ENCODE measurements around the gene ZNF366. TPM values are rescaled to one million over a fixed set of nuclear protein-coding genes. Genes with fewer than 3 reads are reported as not detected.

The ZNF366 gene
- total RNA-seq, 2 donors from 2014 or later: 2.2 to 3.1 TPM

DNA sequence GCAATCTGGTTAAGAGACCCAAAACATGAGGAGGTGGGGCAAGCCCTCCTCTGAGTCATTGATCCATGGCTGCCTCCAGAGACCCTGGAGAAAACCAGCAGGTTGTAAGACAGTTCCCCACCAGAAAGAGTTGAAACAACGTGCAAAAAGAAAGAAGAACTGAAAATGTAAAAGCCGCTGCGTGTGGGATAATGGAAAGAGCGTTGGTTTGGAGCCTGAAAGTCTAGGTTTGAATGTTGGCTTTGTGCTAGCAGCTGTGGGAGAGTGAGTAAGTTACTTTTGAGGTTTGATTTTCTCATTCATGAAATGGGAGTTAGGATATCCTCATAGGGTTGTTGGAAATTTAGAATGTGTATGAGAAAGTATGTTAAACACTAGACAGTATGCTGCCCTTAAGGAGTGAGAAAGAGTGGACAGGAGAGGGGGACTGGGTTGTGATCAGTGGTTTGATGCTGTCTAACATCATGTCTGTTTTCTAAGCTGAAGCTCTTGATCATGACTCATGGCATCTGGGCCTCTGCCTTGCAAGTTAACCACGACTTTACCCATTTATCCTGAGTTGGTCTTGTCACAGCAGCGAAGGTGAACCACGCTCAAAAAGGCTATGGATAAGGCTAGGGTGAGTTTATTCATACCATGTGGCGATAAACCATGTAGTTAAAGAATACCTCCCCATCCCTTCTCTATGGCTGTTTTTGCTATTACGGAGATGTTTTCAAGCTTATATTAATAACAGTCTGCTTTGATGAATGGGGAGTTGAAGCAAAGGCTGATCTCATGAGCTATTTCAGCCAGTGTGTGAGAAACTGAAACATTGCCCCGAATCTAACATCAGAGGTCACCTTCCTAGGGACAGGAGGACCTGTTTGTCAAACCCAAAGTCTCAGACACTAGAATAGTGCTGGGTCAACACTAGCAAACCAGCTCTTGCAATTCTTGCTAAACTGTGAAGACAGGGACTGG, 41.3 kb downstream of the ZNF366 start:
- ATAC-seq (ENCODE audit: insufficient number of reproducible peaks, low FRiP score, low read depth) (no peak), DNase-seq (ENCODE audit: low spot score) (no peak)
- Histone ChIP-seq H3K36me3 (no peaks in the 10 kb centered on the region), H3K4me1 (ENCODE audit: control insufficient read depth in 1 of 2, low read depth in 2 of 2) (peaks cover 13 to 20% of the 10 kb centered on the region in 2 donors), H3K27me3 (replicated peaks; ENCODE audit: insufficient read depth) (no peaks in the 10 kb centered on the region), H3K4me3 (no peak overlapping the region), H3K9me3 (no peaks in the 10 kb centered on the region), H3K27ac (no peak overlapping the region)
- no peak for TF ChIP-seq CTCF (IDR thresholded peaks at IDR 0.05)

DNA sequence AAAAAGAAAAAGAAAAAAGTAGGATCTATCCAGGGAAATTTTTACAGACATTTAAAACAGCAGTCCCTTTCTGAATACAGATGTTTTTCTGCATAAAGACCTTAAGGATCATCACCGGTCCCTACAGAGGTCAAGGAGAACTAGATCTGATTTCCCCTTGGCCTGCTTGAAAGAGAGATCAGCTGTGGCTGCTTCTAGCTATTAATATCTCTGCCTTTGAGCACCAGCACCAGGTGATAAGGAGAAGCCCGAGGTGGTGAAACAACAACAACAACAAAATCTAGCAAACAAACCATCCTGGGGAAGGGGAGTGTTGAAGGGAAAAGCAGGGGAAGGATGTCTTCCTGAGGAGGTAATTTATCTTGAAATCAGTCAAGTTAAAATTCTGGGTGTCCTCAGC, 42.1 kb downstream of the ZNF366 start:
- Histone ChIP-seq H3K27ac (no peak overlapping the region), H3K4me1 (ENCODE audit: control insufficient read depth in 1 of 2, low read depth in 2 of 2) (peaks cover 13 to 20% of the 10 kb centered on the region in 2 donors), H3K27me3 (replicated peaks; ENCODE audit: insufficient read depth) (no peaks in the 10 kb centered on the region), H3K36me3 (no peaks in the 10 kb centered on the region), H3K9me3 (no peaks in the 10 kb centered on the region), H3K4me3 (no peak overlapping the region)
- no peak for TF ChIP-seq CTCF (IDR thresholded peaks at IDR 0.05)
- ATAC-seq (ENCODE audit: insufficient number of reproducible peaks, low FRiP score, low read depth) (no peak), DNase-seq (ENCODE audit: low spot score) (no peak)

- TF ChIP-seq CTCF (IDR thresholded peaks at IDR 0.05): no peak
- no peak for ATAC-seq (ENCODE audit: insufficient number of reproducible peaks, low FRiP score, low read depth)
- no peak for DNase-seq (ENCODE audit: low spot score)
- H3K4me1 ChIP-seq (ENCODE audit: control insufficient read depth in 1 of 2, low read depth in 2 of 2): peaks cover 13 to 28% of the 10 kb centered on the region in 2 donors
- H3K9me3 ChIP-seq: no peaks in the 10 kb centered on the region
- H3K27me3 ChIP-seq (replicated peaks; ENCODE audit: insufficient read depth): no peaks in the 10 kb centered on the region
- no peak overlapping the region for H3K27ac ChIP-seq
- H3K36me3 ChIP-seq: no peaks in the 10 kb centered on the region
- H3K4me3 ChIP-seq: no peak overlapping the region
Observed at GRCh38 chr5:72464071-72464470, 43.1 kb downstream of the ZNF366 start.

DNA sequence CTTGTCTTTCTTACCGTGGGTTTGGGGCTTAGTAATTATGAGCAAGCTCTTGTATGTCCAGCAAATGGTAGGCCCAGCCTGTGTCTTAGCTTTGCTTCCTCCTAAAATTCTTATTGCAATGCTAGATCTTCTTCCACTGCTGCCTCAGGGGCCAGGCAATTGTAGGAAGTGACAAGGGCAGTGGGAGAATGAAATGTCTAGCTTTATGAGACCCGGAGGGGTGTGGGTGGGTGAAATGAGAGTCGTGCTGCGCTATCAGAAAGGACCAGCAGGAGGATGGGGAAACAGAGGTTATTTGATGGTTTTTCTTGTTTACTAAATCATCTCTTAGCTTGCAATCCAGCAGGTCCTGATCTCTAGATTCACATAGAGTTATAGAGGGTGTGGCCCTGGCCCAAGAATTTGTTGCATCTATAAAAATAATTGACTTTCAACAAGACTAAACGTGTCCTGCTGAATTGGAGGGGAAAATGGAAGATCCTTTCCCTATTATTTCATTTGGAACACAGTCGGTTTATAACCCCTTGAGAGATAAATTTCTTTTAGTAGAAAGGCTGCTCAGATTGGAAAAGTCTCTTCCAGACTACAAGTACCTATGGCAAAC, 43.7 kb downstream of the ZNF366 start:
- no peaks in the 10 kb centered on the region for H3K27me3 ChIP-seq (replicated peaks; ENCODE audit: insufficient read depth)
- H3K36me3 ChIP-seq: no peaks in the 10 kb centered on the region
- DNase-seq (ENCODE audit: low spot score) (no peak), ATAC-seq (ENCODE audit: insufficient number of reproducible peaks, low FRiP score, low read depth) (no peak)
- H3K4me3 ChIP-seq: no peak overlapping the region
- no peak for TF ChIP-seq CTCF (IDR thresholded peaks at IDR 0.05)
- H3K9me3 ChIP-seq: no peaks in the 10 kb centered on the region
- H3K4me1 ChIP-seq (ENCODE audit: control insufficient read depth in 1 of 2, low read depth in 2 of 2): peaks cover 16 to 33% of the 10 kb centered on the region in 2 donors
- no peak overlapping the region for H3K27ac ChIP-seq

DNA sequence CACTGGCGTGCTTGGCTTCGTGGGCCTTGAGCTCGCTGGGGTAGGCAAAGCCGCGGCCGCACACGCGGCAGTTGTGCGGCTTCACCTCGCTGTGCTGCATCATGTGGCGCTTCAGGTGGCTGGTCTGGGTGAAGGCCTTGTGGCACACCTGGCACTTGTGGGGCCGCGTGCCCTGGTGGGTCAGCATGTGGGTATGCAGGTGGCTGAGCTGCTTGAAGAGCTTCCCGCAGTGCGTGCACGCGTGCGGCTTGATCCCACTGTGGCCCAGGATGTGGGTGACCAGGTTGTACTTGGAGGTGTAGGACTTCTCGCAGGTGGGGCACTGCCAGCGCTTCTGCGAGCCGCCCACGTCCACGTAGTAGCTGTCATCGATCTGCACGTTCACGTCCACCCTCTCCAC, 46.8 kb downstream of the ZNF366 start:
- H3K9me3 ChIP-seq: no peaks in the 10 kb centered on the region
- H3K4me1 ChIP-seq (ENCODE audit: control insufficient read depth in 1 of 2, low read depth in 2 of 2): peaks cover 4 to 17% of the 10 kb centered on the region in 2 donors
- no peak for ATAC-seq (ENCODE audit: insufficient number of reproducible peaks, low FRiP score, low read depth)
- H3K27ac ChIP-seq: no peak overlapping the region
- no peaks in the 10 kb centered on the region for H3K36me3 ChIP-seq
- no peak for TF ChIP-seq CTCF (IDR thresholded peaks at IDR 0.05)
- no peak overlapping the region for H3K4me3 ChIP-seq
- H3K27me3 ChIP-seq (replicated peaks; ENCODE audit: insufficient read depth): no peaks in the 10 kb centered on the region
- DNase-seq (ENCODE audit: low spot score): no peak

All from thoracic aorta (tissue), 2 donors.